Iris pigment epithelial cell (primary cell): Measurements from ENCODE around the gene ITPK1.

Experiments
- DNase-seq: peaks from one replicate; pipeline ENCODE4 v3.0.0-alpha.2; 2011; ENCODE audit warnings: low read depth

Gene ITPK1

DNA sequence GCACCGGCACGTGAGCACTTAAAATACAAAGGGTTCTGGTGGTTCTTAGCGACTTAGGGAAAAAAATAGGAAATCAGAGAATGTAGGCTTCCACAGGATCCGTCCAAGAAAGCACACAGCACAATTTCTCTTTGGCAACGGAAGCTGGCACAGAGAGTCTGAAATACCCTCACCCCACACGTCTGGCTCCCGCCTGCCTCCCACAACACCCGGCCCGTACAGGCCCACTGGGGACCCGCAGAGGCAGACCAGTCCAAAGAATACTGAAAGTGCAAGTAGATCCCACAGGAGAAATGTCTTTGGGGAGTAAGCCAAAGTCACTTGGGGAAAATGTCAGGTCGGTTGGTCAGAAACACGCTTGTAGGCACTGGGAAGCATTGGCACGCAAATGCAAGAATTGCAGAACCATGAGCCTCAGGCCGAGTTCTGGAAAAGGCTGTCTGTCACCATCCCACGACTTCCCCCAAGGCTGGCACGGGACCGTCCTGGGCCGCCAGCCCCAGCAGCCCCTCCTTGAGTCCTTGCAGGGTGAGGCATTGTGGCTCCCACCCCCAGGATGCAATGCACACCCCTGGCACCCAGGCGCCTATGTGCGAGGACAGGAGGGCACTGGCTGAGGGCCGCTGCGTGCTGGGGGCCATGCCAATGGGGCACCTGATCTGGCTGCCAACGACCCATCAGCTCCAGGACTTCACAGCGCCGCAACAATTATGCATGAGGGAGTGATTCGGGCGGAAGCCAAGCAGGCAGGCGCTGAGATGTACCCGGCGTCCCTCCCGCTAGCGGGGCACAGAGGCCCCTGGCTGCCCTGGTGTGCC lies 163.0 kb downstream of the ITPK1 start:
- DNase-seq, result no peak

DNA sequence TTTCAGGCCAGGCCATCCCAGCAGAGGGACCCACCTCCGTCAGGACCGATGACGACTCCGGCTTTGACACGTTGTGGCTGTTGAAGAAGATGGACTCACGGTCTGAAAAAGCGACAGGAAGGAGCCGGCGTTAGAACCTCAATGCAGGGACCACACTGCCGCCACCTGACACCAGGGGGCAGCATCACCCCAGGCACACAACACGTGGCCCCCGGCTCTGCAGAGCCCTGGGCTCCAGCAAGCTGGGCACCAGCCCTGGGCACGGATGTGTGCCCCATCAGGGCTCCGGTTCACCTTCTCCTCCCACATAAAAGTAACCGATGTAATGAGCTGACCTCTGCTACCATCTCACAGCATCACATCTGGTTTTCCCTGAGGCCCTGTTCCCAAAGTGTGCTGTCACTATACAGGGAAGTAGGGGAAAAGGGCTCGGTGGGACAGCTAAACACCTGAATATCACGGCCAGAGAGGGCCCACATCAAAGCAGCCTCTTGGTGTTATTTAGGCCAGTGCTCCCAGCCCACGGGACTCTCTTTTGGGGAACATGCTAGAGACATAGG lies 163.7 kb downstream of the ITPK1 start:
- DNase-seq, result peak; percentile 49

DNA sequence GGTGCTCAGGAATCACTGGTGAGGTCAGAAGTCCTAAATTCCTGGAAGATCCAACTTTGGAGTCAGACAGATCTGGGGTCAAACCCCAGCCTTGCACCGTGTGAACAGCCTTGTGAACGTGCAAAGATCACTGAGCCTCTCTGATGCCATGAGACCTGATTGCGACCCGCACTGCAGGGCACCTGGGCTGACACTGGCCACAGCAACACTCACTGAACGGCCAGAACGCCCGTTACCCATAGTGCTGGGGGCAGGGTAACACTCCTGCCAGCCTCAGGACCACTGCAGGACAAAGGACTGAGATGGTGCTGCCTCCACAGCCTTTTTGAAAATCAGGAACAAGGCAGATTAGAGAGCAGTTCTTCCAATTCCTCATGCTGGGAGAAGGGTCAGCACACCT lies 164.5 kb downstream of the ITPK1 start:
- DNase-seq, result no peak

DNA sequence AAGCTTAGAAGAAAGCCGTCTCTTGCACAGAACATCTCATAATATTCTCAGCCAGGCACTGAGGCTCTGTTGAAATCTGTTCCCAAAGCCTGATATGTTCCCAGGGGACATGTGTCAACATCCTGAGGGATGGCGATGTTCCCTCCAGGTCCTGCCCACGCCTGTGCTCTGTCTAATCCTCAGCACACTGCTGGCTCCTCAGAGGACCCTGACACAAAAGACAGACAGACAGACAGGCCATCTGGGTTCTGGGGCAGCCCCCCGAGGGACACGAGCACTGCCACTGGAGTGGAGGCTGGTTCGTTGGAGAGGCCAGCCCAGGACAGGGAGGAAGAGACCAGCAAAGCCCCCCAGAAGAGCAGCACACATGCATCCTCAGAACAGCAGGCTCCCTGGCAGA lies 165.0 kb downstream of the ITPK1 start:
- DNase-seq, result no peak

DNA sequence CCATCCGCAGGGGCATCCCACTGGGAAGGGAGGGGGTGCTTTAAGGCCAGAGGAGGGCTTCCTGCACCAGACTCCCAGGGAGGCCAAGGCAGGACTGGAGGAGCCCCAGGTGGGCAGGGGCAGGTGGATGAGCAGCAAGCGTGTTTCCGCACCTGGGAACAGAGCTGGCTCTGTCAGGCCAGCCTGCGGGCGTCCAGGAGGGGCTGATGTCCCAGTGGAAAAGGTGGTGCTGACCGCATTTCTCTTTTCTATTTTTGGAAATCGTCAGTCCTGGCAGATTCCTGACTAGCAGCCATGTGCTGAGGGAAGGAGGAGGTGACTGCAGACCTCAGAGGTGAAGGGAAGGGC lies 165.6 kb downstream of the ITPK1 start:
- DNase-seq, result no peak

DNA sequence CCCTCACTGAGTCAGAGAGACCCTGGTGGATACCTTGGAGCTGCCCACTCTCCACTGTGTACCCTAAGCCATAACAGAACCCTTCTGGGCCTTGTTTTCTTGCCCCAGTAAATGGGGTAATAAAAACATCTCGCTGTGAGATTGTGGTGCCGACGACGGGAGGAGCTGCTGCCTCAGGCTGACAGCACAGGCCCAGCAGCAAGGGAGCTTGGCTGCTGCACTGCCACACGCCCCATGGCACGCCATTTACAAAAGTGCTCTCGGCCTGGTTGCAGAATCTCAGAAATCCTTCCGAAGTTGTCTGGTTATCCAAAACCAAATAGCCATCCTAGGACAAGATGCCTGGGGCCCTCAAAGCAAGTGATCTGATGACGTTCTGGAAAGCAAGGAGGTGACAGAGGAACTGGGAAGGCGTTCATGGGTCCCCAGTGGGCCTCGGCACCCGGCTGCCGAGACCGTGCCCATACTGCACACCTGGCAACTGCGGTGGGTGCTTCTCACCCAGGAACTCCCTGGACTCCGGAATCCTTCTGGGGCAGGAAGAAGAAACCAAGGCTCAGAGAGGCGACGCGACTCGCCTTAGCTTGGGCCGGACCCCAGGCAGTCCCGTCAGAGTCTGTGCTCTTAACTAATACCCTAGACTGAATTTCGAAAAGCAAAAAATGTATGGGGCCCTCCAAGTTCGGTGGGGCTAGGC lies 166.1 kb downstream of the ITPK1 start:
- no peak for DNase-seq

DNA sequence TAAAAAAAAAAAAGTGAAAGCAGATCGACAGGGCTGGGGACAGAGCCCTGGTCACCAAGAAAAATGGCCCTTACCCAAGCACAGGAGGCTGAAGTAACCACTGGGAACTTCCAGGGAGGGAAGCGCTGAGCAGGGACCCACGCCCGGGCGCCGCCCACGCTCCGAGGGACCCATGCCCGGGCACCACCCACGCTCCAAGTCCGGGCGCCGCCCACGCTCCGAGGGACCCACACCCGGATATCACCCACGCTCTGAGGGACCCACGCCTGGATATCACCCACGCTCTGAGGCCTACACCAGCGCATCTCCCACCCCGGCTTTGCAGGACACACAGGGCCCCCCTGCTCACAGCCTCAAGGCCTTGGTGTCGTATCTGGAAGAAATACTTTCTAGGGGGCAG lies 167.1 kb downstream of the ITPK1 start:
- no peak for DNase-seq

DNA sequence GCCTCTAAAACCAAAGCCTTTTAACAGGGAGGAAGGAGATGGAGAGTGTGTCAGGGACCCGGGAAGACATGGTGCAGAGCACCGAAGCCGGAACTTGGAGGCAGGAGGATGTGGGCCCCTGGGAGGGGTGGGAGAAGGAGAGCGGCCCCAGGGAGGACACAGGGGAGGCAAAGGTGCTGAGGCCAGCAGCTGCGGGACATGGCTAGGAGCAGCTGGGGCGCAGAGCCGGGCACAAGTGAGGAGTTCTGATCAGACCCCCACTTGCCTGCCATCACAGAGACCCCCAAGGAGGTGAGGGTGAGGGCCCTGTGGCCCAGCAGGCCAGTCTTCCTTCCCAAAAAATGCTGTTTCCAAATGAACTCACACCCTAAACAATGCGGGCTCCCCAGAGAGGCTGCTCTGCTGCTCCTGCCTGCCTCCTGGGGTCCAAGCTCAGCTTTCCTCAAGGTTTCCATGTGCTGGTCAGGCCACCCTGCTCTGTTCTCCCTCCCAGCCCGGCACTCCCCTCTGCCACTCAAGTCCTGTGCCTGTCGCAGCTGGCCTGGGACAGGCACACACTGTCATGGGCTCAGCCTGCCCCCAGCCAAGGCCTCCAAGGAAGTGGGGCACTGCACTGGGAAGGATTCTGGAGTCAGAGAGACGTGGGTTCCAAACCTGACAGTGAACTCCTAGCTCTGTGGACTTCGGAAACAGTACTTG lies 168.7 kb downstream of the ITPK1 start:
- DNase-seq, result no peak

DNA sequence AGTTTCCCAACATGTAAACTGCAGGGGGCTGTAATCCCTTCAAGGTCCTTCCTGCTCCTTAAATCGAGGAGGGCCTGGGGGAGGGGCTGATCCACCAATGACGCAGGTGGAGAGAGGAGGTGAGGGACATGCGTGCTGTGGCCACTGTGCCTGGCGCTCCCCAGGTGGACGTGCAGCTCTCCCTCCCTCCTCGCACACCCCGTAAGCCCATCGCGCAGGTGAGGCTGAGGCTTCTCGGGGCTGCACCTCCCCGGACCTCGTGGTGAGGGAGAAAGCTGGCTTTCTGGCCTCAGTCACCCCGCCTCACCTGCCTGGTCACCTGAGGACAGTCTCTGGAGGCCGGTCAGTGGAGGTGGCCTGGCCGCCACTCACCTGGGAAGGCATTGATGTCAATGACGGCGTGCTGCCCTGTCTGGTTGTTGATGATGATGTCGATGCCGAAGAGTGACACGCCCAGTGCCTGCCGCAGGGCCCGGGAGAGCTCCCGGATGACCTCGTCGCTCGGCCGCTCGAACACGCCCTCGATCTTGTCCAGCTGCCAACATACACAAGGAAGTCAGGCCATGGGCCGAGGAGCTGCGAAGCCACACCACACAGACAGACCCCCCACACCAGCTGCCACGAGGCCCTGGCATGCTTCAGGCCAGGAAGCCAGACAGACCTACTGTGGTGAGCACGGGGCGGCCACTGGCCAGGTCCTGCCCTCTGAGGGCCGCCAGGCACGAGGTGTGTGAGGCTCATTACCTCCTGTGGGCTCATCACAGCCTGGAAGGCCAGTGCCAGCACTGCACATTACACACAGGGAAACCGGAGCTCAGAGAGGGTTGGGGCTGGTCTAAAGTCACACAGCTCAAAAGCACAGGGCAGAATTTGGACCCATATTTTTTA lies 169.5 kb downstream of the ITPK1 start:
- peak; percentile 69 for DNase-seq

DNA sequence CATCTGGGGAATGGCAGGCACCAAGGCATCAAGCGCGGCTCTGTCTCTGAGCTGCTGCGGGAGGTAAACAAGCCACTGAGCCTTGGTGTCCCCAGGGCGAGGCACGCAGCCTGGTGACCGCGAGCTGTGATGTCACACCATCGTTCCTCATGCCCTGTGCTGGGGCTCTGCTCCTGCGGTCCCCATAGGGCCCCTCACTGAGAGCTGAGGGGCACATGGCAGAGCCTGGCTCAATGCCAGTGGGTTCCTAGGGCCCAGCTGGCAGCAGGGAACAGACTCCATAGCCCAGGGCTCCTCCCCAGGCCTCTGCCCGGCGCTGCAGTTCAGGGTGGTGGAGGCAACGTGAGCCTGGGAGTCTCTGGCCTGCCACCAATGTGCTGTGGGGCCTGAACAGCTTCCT lies 170.2 kb downstream of the ITPK1 start:
- DNase-seq, result no peak

DNA sequence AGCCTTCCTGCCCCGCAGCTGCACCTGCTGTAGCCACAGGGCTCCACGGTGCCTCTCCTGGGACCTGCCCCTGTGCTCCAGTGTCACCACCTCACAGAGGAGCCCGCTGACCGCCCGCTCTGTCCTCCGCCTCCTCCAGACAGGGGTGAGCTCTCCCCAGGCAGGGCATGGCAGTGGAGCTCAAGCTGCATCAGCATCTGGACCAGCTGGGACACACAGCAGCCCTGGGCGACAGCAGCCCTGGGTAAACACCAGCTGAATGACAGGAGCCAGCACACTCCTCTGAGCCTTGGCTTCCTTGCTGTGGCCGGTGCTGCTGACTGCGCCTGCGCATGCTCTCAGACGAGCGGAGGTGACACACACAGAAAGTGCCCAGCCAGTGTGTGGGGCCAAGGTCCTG lies 170.7 kb downstream of the ITPK1 start:
- no peak for DNase-seq

DNA sequence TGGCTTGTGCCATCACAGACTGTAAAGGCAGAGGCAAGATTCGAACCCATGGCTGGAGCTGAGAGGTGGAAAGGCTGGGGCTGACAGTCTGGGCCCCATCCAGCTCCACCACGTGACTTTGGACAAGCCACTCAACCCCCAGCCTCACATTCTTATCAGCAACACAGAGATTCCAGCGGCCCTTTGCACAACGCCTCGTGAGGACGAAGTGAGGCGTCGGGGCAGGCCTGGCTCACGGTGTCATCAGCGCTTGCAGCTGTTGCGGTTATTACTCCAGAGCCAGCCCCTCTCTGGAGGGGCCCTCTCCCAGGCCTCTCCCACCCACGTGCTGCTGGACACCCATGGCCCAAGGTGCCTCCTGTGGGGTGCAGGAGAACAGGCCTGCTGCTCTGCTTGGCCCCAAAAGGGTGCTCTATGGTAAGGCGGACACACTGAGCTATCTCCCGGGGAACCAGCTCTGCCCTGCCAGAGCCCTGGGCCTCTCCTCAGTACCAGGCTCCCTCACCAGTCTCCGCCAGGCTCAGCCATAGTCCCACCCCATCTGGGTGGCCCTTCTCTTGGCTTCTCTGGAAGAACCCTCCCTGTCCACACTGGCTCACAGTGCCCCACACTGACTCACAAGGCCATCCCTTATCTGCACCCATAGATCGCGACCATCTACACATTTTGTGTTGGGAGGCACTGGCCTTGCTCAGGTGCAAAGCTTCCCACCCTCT lies 171.7 kb downstream of the ITPK1 start:
- DNase-seq, result no peak

DNA sequence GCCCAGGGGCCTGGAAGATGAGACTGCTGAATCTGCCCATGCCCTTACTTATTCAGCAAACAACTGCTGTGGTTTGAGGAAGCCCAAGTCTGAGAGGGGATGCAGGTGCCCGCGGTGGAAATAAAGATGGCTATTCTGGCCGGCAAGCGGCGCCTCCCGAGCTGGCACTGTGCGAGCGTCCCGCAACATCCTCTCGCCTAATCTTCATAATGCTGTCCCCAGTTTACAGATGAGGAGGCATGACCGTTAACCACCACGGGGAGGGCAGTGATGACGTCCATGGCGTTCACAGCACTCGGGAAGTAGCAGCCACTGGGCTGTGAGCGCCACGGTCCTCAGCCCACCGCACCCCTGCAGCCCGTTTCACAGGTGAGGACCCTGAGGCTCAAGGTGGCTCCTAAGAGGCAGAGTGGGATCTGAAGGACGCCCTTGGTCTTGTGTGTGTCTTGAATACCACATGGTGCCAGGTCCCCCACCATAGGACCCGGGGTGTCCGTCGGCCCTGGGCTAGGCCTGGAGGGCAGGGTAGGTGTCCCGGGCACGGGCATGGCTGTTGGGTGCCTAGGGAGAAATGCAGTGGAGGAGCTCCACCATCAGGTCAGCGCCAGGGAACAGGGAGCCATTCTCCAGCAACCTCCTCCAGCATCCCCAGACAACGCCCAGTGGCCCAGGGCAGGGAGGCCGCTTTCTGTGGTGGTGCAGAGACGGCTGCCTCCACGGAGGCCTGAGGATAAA lies 172.6 kb downstream of the ITPK1 start:
- no peak for DNase-seq

DNA sequence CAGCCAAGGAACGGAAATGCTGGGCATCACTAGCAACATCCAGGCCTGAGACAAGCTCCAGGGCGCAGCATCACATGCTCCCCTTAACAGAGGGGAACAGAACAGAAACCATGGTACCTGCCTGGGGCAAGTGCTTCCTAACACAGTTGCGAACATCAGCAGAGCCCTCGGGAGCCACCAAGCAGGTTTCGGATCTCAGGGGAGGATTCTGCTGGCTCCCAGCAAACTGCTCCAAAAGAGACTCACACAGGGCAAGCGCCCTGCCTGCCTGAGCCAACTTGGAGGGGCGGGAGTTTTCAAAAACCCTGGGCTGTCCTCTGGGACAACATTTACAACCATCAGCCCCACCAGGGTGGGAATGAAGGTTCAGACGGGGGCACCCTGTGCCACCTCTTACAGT lies 173.1 kb downstream of the ITPK1 start:
- no peak for DNase-seq

DNA sequence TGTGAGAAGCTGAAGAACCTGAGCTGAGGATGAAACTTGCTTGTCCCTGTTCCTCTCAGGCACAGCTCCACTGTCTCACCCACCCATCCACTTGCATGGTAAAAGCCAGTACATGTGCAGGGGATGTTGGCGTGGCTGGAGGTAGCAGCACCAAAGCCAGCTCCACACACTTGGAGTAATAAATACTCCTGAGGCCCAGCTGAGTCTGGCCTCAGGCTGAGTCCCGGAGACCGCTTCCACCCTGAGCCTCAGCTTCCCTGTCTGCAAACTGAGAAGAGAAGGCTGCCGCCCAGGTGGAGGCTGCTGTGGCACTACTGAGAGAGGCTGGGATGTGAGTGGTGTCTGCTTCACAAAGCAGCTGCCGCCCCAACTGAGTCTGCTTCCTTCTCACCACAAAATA lies 173.6 kb downstream of the ITPK1 start:
- no peak for DNase-seq

DNA sequence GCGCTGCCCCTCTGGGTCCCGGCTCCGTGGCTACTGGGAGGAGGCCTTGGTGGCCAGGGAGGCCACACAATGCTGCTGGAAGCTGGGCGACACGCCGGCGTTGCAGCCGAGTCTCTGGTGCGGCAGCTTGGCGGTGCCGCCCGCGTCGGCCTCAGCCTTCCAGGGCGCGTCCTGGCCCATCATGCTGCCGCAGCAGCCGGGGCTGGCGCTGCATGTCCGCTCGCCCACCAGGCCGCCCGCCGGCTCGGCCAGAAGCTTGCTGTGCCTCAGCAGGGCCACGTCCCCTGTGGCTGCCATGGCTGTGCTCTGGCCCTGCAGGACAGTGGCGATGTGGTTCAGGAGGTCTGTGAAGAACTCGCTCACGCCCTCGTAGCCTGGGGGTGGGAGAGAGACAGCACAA lies 174.2 kb downstream of the ITPK1 start:
- no peak for DNase-seq

DNA sequence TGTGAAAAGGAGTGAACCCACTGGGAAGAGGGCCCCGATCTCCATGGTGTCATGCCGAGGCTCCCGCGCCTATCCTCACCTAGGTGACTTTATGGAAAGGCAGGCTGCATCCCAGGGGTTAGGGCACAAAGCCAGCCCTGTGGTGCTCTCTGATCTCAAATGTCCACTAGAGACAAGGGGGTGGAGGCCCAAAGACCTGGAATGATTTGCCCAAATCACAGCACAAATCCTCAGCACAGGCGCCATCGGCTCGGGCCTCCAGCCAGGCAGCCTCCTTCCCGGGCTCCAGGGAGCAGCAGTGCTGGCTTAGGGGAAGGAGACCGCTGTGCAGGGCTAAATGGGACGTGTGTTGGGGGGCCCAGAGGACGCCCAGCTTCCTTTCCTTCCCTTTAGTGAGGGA lies 175.2 kb downstream of the ITPK1 start:
- DNase-seq, result no peak

DNA sequence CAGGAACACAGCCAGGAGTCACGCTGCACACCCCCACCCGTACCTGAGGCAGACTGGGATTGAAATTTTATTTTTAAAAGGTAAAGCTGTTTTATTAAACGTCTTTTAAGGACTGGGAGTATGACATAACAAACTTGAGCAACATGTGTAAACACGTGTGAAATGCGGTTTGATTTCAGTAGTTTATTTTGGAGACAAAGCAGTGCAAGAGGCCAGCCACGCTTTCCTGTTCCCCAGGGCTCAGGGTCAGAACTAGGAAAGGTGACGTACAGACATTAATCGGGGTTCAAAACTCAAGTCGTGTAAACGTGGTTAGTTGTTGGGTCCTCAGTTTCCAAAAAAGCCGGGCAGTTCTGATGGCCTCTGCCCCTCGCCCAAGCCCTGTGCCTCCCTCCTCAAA lies 176.0 kb downstream of the ITPK1 start:
- DNase-seq, result no peak

DNA sequence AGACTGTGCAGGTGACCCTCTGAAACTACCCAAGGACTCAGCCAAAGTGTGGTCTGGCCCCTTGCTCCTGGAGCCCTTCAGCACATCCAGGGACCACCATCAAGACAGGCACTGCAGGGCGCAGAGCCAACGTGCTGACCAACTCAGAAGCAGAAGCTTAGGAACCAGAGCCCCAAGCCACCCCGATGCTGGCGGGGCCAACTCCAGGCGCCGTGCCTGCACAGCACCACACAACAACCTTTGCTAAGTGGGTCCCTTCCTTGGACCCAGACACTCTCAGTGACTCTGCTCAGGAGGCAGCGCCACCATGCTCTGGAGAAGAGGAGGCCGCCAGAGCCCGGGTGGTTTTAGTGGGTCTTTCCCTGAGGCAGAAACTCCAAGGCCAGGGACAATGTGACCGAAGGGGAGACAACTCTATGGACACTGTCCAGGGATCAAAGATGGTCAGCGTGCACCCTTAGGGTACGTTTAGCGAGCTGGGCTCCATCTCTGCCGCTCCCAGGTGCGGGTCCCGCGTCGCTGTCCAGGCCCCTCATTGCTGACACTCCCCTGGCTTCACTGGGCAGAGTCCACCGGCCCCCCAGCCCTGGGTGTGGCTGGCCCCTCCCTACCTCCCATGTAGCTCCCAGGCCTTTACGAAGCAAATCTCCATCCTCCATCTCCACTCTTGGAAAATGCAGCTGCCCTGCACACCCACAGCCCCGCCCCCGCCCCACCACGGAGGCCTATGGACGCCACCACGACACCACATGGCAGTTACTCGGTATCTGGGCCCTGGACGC lies 176.6 kb downstream of the ITPK1 start:
- no peak for DNase-seq
